ENCODE measurements around the gene TMEM270.

Gene TMEM270

GRCh38 chr7:73829921-73830680 is 30.9 kb upstream of the TMEM270 start:
- TF ChIP-seq GATA3 (IDR thresholded peaks at IDR 0.05; ENCODE audit: low read depth, low read length) (no peak), GATA2 (IDR thresholded peaks at IDR 0.05; ENCODE audit: low read depth, low read length) (no peak)

- TF ChIP-seq GATA3 (IDR thresholded peaks at IDR 0.05; ENCODE audit: low read depth, low read length) (no peak), GATA2 (IDR thresholded peaks at IDR 0.05; ENCODE audit: low read depth, low read length) (no peak)
These were observed 30.0 kb upstream of the TMEM270 start, which contains the start of gene CLDN4 for GRCh38 chr7:73830681-73831583. TSS of gene CLDN4 (plus strand) at chr7:73830996. CDS start at chr7:73831202, 206 bp downstream.

GRCh38 chr7:73831584-73831833 is 29.4 kb upstream of the TMEM270 start:
- TF ChIP-seq GATA3 (IDR thresholded peaks at IDR 0.05; ENCODE audit: low read depth, low read length) (no peak), GATA2 (IDR thresholded peaks at IDR 0.05; ENCODE audit: low read depth, low read length) (no peak)

GRCh38 chr7:73831834-73832651 is 28.9 kb upstream of the TMEM270 start:
- TF ChIP-seq GATA3 (IDR thresholded peaks at IDR 0.05; ENCODE audit: low read depth, low read length) (no peak), GATA2 (IDR thresholded peaks at IDR 0.05; ENCODE audit: low read depth, low read length) (no peak)

- TF ChIP-seq GATA3 (IDR thresholded peaks at IDR 0.05; ENCODE audit: low read depth, low read length), result no peak
- no peak for TF ChIP-seq GATA2 (IDR thresholded peaks at IDR 0.05; ENCODE audit: low read depth, low read length)
These were observed 28.2 kb upstream of the TMEM270 start for GRCh38 chr7:73832806-73833205.

- no peak for TF ChIP-seq GATA2 (IDR thresholded peaks at IDR 0.05; ENCODE audit: low read depth, low read length)
- no peak for TF ChIP-seq GATA3 (IDR thresholded peaks at IDR 0.05; ENCODE audit: low read depth, low read length)
These were observed 27.6 kb upstream of the TMEM270 start for GRCh38 chr7:73833251-73833919.

GRCh38 chr7:73834626-73835191 is 26.2 kb upstream of the TMEM270 start:
- no peak for TF ChIP-seq GATA2 (IDR thresholded peaks at IDR 0.05; ENCODE audit: low read depth, low read length)
- no peak for TF ChIP-seq GATA3 (IDR thresholded peaks at IDR 0.05; ENCODE audit: low read depth, low read length)

GRCh38 chr7:73838642-73839041 is 22.3 kb upstream of the TMEM270 start:
- no peak for TF ChIP-seq GATA3 (IDR thresholded peaks at IDR 0.05; ENCODE audit: low read depth, low read length)
- no peak for TF ChIP-seq GATA2 (IDR thresholded peaks at IDR 0.05; ENCODE audit: low read depth, low read length)

GRCh38 chr7:73839290-73839689 is 21.7 kb upstream of the TMEM270 start:
- TF ChIP-seq GATA2 (IDR thresholded peaks at IDR 0.05; ENCODE audit: low read depth, low read length) (no peak), GATA3 (IDR thresholded peaks at IDR 0.05; ENCODE audit: low read depth, low read length) (no peak)

GRCh38 chr7:73839743-73840714 is 20.9 kb upstream of the TMEM270 start:
- TF ChIP-seq GATA2 (IDR thresholded peaks at IDR 0.05; ENCODE audit: low read depth, low read length), result no peak
- no peak for TF ChIP-seq GATA3 (IDR thresholded peaks at IDR 0.05; ENCODE audit: low read depth, low read length)

GRCh38 chr7:73840715-73841379 is 20.1 kb upstream of the TMEM270 start:
- TF ChIP-seq GATA2 (IDR thresholded peaks at IDR 0.05; ENCODE audit: low read depth, low read length), result no peak
- TF ChIP-seq GATA3 (IDR thresholded peaks at IDR 0.05; ENCODE audit: low read depth, low read length), result no peak

- TF ChIP-seq GATA3 (IDR thresholded peaks at IDR 0.05; ENCODE audit: low read depth, low read length) (no peak), GATA2 (IDR thresholded peaks at IDR 0.05; ENCODE audit: low read depth, low read length) (no peak)
These were observed 19.3 kb upstream of the TMEM270 start for GRCh38 chr7:73841689-73842066.
